Fibroblast of skin of scalp (primary cell): ENCODE results near the gene TM2D3.

ENCODE experiments used
- DNase-seq: peaks from one replicate; pipeline ENCODE4 v3.0.0-alpha.2; 2013

The TM2D3 gene

GRCh38 chr15:101623367-101624304 is 28.5 kb downstream of the TM2D3 start:
- DNase-seq: no peak

- no peak for DNase-seq
Observed at GRCh38 chr15:101621961-101622360, 30.2 kb downstream of the TM2D3 start.

GRCh38 chr15:101620671-101621070 is 31.5 kb downstream of the TM2D3 start:
- DNase-seq: peak; percentile 43

GRCh38 chr15:101619615-101619865 is 32.6 kb downstream of the TM2D3 start:
- no peak for DNase-seq

GRCh38 chr15:101618851-101619614 is 33.1 kb downstream of the TM2D3 start:
- DNase-seq: no peak

- DNase-seq: no peak
Observed at GRCh38 chr15:101618076-101618475, 34.1 kb downstream of the TM2D3 start.

GRCh38 chr15:101617390-101617965 is 34.7 kb downstream of the TM2D3 start:
- DNase-seq: no peak

GRCh38 chr15:101615986-101616848 is 36.0 kb downstream of the TM2D3 start:
- peak; percentile 91 for DNase-seq

GRCh38 chr15:101615414-101615985 is 36.7 kb downstream of the TM2D3 start:
- peak; percentile 69 for DNase-seq

- no peak for DNase-seq
Observed at GRCh38 chr15:101614761-101615160, 37.4 kb downstream of the TM2D3 start.

GRCh38 chr15:101614001-101614585 is 38.1 kb downstream of the TM2D3 start:
- no peak for DNase-seq

GRCh38 chr15:101613130-101614000 is 38.8 kb downstream of the TM2D3 start:
- peak; percentile 54 for DNase-seq

GRCh38 chr15:101612676-101613075 is 39.5 kb downstream of the TM2D3 start:
- no peak for DNase-seq

- no peak for DNase-seq
Observed at GRCh38 chr15:101611580-101612299, 40.4 kb downstream of the TM2D3 start.

- DNase-seq: no peak
Observed at GRCh38 chr15:101611007-101611406, 41.2 kb downstream of the TM2D3 start.

- DNase-seq: no peak
Observed at GRCh38 chr15:101610611-101611000, 41.6 kb downstream of the TM2D3 start.

GRCh38 chr15:101609742-101610610 is 42.2 kb downstream of the TM2D3 start:
- DNase-seq: no peak

- DNase-seq: no peak
Observed at GRCh38 chr15:101608201-101608600, 44.0 kb downstream of the TM2D3 start.

GRCh38 chr15:101607108-101607507 is 45.1 kb downstream of the TM2D3 start:
- DNase-seq: no peak
